Motor neuron (in vitro differentiated cells): ENCODE data around the gene HDLBP. TPM values are rescaled to one million over a fixed set of nuclear protein-coding genes. Genes with fewer than 3 reads are reported as not detected.

ENCODE experiments used
- ATAC-seq, 8 experiments: fragments of 200-7000 bp; cut with Tn5 transposase; replicated peaks in 6 of 8; 2 replicates each; pipeline ENCODE4 v1.8.0; 2021; ENCODE audit warnings: mild to moderate bottlenecking in 8 of 8, moderate library complexity in 8 of 8
- H3K27ac ChIP-seq, 2 donors: fragments of 250-450 bp; sonication (Bioruptor Pico); 2 replicates each; pipeline ENCODE4 v1.9.0; 2021; ENCODE audit warnings: antibody characterized with exemption in 2 of 2, mild to moderate bottlenecking in 2 of 2, moderate library complexity in 1 of 2
- H3K4me1 ChIP-seq, 2 donors: fragments of 250-450 bp; sonication (Bioruptor Pico); replicated peaks in 1 of 2; 2 replicates each; pipeline ENCODE4 v1.6.1; 2021; ENCODE audit warnings: antibody characterized with exemption in 2 of 2, mild to moderate bottlenecking in 2 of 2, moderate library complexity in 1 of 2
- H3K4me3 ChIP-seq, 5 donors: fragments of 250-450 bp; sonication (Bioruptor Pico); 2 replicates each; pipeline ENCODE4 v1.9.0; 2021; ENCODE audit warnings: antibody characterized with exemption in 5 of 5, mild to moderate bottlenecking in 5 of 5, moderate library complexity in 4 of 5
- WGBS, 10 experiments: fragments of 450-650 bp; shearing (Covaris generic); methylation state at CpG; one replicate each; pipeline ENCODE4 v1.0.0; 2022; 5-methylcytosine and 5-hydroxymethylcytosine counted together
- in situ Hi-C, 9 experiments: fragments of 400-800 bp; cut with MboI; loops; one replicate each; pipeline ENCODE4 v1.15.0; 2021; ENCODE audit warnings: low sequenced_read_pairs in 9 of 9, low pct_unique_long_range_greater_than_20kb in 2 of 9; ENCODE audit not compliant: unreplicated experiment in 9 of 9
- total RNA-seq, 8 experiments: library from RNA; unstranded; fragments of 300-600 nt; gene quantifications; 2 replicates each; pipeline versions ENCODE4 v1.2.3 to v1.2.4, GENCODE V29; 2022

Gene HDLBP
- total RNA-seq, 8 experiments from 2014 or later, result 141 to 466 (median 303) TPM

DNA sequence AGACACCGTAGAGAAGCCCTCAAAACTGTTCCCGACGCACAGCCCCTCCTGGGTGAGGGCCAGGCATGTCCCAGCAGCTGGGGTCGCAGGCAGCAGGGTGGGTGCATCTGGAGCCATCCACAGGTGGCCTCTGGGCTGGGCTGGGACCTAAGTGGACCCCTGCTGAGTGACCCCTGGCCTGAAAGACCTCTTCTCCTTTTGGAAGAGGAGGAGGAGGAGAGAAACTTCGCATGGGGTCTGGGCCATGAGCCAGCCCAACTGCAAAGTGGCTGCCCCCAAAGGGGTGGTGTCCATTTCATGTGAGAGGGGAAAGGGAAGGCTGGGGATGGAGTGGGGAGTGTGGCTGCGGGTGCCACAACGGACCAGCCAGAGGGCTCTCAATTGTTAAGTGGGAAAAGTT lies 101.9 kb downstream of the HDLBP start:
- Histone ChIP-seq H3K4me3 (no peak overlapping the region), H3K27ac (no peak overlapping the region), H3K4me1 (peaks cover 0 to 8% of the 10 kb centered on the region in 2 donors)
- in situ Hi-C loops, result loop anchor here in 1 of 9 experiments (25.0 kb wide), 1 partner anchor 351 kb away; the partner anchor contains the start of gene AGXT
- no peak for ATAC-seq
- WGBS, 10 experiments, result 44 to 81% (median 69%) methylated on average over 2 to 3 of the region's 7 CpGs; no CpG with 5 or more reads in 7 of the 10 experiments

DNA sequence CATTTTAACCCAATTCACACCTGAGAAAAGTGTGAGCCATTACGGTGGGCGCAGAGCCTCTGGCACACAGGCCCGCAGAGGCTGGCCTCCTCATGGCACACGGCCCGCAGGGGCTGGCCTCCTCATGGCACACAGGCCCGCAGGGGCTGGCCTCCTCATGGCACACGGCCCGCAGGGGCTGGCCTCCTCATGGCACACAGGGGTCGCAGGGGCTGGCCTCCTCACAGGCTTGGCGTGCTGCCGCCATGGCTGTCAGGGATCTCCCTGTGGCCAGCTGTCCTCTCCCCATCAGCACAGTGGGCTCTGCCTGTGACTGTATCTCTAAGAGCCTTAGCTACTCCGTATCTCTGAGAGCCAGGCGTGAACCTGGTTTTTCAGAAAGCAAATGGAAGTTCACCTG lies 102.4 kb downstream of the HDLBP start:
- ATAC-seq, result no peak
- Histone ChIP-seq H3K4me1 (peaks cover 0 to 8% of the 10 kb centered on the region in 2 donors), H3K27ac (no peak overlapping the region), H3K4me3 (no peak overlapping the region)
- WGBS, 10 experiments, result 20 to 73% (median 27%) methylated on average over 1 to 3 of the region's 13 CpGs; no CpG with 5 or more reads in 7 of the 10 experiments
- in situ Hi-C loops, result loop anchor here in 1 of 9 experiments (25.0 kb wide), 1 partner anchor 351 kb away; the partner anchor contains the start of gene AGXT

DNA sequence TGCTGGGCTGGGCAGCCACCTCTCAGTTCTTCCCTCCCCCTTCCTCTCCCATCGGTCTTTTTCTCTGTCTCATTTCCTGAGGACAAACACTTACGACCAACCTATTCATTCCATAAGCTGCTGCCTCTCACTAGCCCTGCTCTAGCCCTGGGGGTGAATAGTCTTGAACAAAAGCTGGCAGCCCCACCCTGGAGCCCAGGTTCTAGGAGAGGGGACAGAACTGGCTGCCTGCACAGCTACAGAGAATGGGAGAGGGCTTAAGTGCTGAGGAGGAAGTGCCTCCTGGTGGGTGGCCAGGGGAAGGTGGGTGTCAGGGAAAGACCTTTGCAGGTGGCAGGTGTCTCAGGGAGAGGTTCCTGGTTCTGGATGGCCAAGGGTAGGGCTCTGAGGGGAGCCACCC lies 104.2 kb downstream of the HDLBP start:
- in situ Hi-C loops, result loop anchor here in 1 of 9 experiments (25.0 kb wide), 1 partner anchor 349 kb away; the partner anchor contains the start of gene AGXT
- WGBS, 10 experiments, result 0 to 67% (median 30%) methylated on average over 1 to 2 of the region's 2 CpGs; no CpG with 5 or more reads in 6 of the 10 experiments
- ATAC-seq, result peak in 5 of 8 experiments; percentile 22 to 72 (median 34)

DNA sequence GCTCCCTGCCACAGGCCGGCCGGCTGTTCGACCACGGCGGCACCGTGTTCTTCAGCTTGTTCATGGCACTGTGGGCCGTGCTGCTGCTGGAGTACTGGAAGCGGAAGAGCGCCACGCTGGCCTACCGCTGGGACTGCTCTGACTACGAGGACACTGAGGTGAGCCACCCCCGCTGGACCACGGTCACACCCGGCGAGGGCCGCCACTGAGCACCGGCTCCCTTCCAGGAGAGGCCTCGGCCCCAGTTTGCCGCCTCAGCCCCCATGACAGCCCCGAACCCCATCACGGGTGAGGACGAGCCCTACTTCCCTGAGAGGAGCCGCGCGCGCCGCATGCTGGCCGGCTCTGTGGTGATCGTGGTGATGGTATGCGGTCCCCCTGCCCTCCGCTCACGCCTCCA lies 106.2 kb downstream of the HDLBP start:
- in situ Hi-C loops, result loop anchor here in 1 of 9 experiments (25.0 kb wide), 1 partner anchor 347 kb away; the partner anchor contains the start of gene AGXT
- Histone ChIP-seq H3K4me3 (no peak overlapping the region), H3K4me1 (peaks cover 0 to 5% of the 10 kb centered on the region in 2 donors), H3K27ac (no peak overlapping the region)
- no peak for ATAC-seq
- WGBS, 10 experiments, result no CpG with 5 or more reads among the region's 33 CpGs

More for the DNA sequence above, 104.2 kb downstream of the HDLBP start:
- no peak overlapping the region for H3K27ac ChIP-seq
- no peak overlapping the region for H3K4me3 ChIP-seq
- H3K4me1 ChIP-seq, result peaks cover 0 to 5% of the 10 kb centered on the region in 2 donors

DNA sequence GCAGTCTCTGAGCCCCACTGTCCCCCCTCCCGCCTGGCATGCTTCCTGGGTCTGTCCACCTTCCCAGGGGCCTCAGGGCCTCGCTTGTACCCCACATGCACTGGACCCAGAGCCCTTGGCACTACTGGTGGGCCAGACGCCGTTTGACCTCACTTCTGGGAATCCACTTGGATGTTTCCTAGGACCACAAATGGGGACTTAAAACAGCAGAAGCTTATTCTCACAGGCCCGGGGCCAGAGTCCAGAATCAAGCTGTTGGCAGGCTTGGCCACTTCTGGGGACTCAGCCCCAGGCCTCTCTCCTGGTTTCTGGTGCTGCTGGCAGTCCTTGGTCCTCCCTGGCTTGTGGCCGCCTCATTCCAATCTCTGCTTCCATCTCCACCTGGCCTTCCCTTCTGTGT lies 107.4 kb downstream of the HDLBP start:
- in situ Hi-C loops, result loop anchor here in 1 of 9 experiments (25.0 kb wide), 1 partner anchor 346 kb away; the partner anchor contains the start of gene AGXT
- H3K4me1 ChIP-seq, result peaks cover 0 to 5% of the 10 kb centered on the region in 2 donors

DNA sequence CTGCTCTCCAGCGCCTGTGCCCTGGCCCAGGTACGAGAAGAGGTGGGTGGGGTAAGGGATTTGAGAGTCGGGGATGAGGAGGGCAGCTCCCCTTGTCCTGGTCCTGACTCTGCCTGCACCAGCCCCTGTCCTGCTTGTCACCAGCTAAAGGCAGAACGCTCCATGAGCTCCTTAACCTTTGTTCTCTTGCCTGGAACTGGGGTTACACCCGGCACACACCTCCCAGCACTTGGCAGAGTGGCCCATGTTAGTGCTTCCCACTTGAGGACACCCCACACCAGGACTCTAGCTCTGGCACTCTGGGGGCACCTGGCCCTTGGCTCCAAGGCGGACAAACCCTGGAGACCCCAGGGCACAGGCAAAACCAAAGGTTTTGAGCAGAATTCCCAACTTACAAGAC lies 107.8 kb downstream of the HDLBP start:
- H3K27ac ChIP-seq, result no peak overlapping the region
- ATAC-seq, result no peak
- peaks cover 0 to 5% of the 10 kb centered on the region in 2 donors for H3K4me1 ChIP-seq
- 30 to 82% (median 80%) methylated on average over 2 to 3 of the region's 6 CpGs; no CpG with 5 or more reads in 7 of the 10 experiments for WGBS, 10 experiments
- H3K4me3 ChIP-seq, result no peak overlapping the region
- in situ Hi-C loops, result loop anchor here in 1 of 9 experiments (25.0 kb wide), 1 partner anchor 345 kb away; the partner anchor contains the start of gene AGXT

More for the DNA sequence above, 107.4 kb downstream of the HDLBP start:
- no peak overlapping the region for H3K27ac ChIP-seq
- no peak for ATAC-seq
- H3K4me3 ChIP-seq, result no peak overlapping the region
- 0 to 75% (median 45%) methylated on average over 1 to 4 of the region's 6 CpGs; no CpG with 5 or more reads in 5 of the 10 experiments for WGBS, 10 experiments

DNA sequence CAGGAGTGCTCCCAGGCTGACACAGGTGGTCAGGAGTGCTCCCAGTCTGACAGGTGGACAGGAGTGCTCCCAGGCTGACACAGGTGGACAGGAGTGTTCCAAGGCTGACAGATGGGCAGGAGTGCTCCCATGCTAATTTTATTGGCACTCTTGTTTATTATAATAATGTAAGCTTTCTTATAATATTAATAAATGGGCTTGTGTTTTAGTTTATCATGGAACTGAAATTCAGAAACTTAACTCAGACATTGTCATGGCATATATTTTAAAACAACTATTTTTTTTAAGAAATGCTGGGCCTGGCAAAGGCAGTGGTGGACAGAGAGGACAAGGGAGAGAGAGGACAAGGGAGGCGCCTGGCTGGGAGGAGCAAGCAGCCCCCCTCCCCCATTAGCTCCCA lies 108.3 kb downstream of the HDLBP start:
- Histone ChIP-seq H3K4me1 (peaks cover 0 to 5% of the 10 kb centered on the region in 2 donors), H3K4me3 (no peak overlapping the region), H3K27ac (no peak overlapping the region)
- in situ Hi-C loops, result loop anchor here in 1 of 9 experiments (25.0 kb wide), 1 partner anchor 345 kb away; the partner anchor contains the start of gene AGXT
- 40% methylated on average over 1 of the region's 1 CpG; no CpG with 5 or more reads in 9 of the 10 experiments for WGBS, 10 experiments
- ATAC-seq, result no peak

DNA sequence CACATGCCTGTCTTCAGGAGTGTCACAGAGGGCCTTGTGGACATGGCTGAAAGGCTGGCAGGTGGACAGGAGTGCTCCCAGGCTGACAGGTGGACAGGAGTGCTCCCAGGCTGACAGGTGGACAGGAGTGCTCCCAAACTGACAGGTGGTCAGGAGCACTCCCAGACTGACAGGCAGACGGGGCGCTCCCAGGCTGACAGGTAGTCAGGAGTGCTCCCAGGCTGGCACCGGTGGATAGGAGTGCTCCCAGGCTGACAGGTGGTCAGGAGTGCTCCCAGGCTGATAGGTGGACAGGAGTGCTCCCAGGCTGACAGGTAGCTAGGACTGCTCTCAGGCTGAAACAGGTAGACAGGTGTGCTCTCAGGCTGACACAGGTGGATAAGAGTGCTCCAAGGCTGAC lies 110.4 kb downstream of the HDLBP start:
- H3K27ac ChIP-seq, result no peak overlapping the region
- H3K4me1 ChIP-seq, result no peaks in the 10 kb centered on the region
- no peak for ATAC-seq
- H3K4me3 ChIP-seq, result no peak overlapping the region
- in situ Hi-C loops, result loop anchor here in 1 of 9 experiments (25.0 kb wide), 1 partner anchor 343 kb away; the partner anchor contains the start of gene AGXT
- 80 to 100% methylated on average over 1 to 2 of the region's 3 CpGs; no CpG with 5 or more reads in 8 of the 10 experiments for WGBS, 10 experiments

DNA sequence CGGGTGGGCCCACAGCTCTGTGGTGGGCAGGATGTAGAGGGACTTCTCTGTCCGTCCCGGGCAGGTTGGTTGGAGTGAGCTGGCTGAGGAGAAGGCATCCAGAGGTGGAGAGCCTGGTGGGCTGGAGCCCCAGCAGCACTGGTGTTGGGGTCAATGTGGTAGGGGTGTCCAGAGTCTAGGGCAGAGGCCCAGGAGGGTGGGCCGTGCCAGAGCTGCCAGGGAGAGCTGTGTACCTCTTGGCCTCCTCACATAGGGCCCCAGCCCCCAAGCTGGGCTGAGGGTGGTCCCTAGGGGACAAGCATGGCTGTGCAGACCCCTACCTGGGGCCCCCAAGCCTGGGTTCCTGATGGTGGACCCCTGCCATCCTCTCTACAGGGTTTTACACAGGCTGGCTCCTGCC lies 111.0 kb downstream of the HDLBP start:
- no peak overlapping the region for H3K27ac ChIP-seq
- H3K4me3 ChIP-seq, result no peak overlapping the region
- H3K4me1 ChIP-seq, result no peaks in the 10 kb centered on the region
- WGBS, 10 experiments, result 100% methylated on average over 1 of the region's 4 CpGs; no CpG with 5 or more reads in 9 of the 10 experiments
- in situ Hi-C loops, result loop anchor here in 1 of 9 experiments (25.0 kb wide), 1 partner anchor 342 kb away; the partner anchor contains the start of gene AGXT
- ATAC-seq, result peak in 1 of 8 experiments; percentile 24

DNA sequence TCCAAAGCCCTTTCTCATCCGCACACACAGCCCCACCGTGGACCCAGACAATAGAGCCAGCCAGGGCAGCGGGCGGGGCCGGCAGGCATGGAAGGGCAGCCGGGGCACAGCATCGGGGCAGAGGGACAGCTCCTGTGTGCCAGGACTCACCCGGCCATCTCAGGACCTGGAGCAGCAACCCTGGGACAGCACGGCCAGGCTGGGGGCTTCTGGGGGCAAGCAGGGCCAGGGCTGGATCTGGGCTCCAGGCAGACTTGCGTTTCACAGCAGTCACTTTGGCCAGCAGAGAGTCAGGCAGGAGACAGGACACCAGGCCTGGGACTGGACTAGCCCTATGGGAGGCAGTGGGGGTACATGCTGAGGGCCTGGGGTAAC lies 111.5 kb downstream of the HDLBP start:
- WGBS, 10 experiments, result 47 to 82% methylated on average over 3 to 5 of the region's 10 CpGs; no CpG with 5 or more reads in 8 of the 10 experiments
- Histone ChIP-seq H3K4me3 (no peak overlapping the region), H3K4me1 (no peaks in the 10 kb centered on the region), H3K27ac (no peak overlapping the region)
- in situ Hi-C loops, result loop anchor here in 1 of 9 experiments (25.0 kb wide), 1 partner anchor 342 kb away; the partner anchor contains the start of gene AGXT
- no peak for ATAC-seq

DNA sequence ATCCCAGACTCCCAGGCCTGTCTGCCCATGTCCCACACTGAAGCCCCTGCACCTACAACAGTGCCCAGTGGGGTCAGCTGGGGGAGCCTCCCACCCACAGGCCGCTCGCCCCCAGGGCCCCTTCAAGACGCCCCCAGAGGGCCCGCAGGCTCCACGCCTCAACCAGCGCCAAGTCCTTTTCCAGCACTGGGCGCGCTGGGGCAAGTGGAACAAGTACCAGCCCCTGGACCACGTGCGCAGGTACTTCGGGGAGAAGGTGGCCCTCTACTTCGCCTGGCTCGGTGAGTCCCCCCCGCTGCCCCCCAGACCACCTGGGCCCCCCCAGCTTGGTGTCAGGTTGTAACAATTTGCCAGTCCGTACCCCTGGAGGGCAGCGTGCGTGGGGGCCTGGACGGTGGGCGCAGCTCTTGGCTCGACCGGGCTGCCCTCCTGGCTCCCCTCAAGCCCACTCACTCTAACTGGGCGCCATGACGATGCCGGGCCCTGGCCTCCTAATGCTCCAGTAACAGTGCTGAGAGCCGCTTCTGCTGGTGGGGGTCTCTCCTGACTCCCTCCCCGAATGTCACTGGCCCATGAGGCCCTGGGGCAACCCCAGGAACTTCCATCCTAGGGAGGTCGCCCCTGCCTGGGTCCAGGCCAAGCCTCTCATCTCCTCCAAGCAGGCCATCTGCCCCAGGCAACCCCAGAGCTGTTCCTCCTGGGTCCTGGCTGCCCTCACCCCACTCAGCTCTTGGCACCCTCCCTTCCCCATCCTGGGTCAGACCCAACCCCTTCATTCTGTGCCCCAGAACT lies 112.1 kb downstream of the HDLBP start:
- no peak for ATAC-seq
- H3K4me1 ChIP-seq, result no peaks in the 10 kb centered on the region
- WGBS, 10 experiments, result 83 to 90% (median 83%) methylated on average over 1 to 6 of the region's 27 CpGs; no CpG with 5 or more reads in 7 of the 10 experiments
- H3K27ac ChIP-seq, result no peak overlapping the region
- in situ Hi-C loops, result loop anchor here in 1 of 9 experiments (25.0 kb wide), 1 partner anchor 341 kb away; the partner anchor contains the start of gene AGXT
- H3K4me3 ChIP-seq, result no peak overlapping the region

DNA sequence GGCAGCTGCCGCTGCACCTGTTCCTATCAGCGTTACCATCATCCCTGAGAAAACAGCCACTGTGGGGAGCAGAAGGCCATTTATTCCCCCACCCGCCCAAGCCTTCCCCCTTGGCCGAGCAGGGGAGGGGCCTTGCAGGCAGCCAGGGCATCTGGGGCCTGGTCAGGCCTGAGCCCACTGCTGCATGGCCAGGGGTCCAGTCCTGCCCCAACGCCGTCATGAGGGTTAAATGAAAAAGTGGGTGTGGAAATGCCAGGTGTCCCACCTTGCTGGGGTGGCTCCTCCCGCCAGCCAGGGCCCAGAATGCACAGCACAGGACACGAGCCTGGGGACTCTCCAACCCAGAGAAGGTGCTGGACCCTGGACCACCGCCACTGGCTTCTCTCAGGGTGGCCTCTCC lies 112.8 kb downstream of the HDLBP start:
- no peaks in the 10 kb centered on the region for H3K4me1 ChIP-seq
- H3K27ac ChIP-seq, result no peak overlapping the region
- no peak overlapping the region for H3K4me3 ChIP-seq
- in situ Hi-C loops, result loop anchor here in 1 of 9 experiments (25.0 kb wide), 1 partner anchor 340 kb away; the partner anchor contains the start of gene AGXT
- ATAC-seq, result no peak
- 60 to 85% methylated on average over 1 to 5 of the region's 9 CpGs; no CpG with 5 or more reads in 8 of the 10 experiments for WGBS, 10 experiments

DNA sequence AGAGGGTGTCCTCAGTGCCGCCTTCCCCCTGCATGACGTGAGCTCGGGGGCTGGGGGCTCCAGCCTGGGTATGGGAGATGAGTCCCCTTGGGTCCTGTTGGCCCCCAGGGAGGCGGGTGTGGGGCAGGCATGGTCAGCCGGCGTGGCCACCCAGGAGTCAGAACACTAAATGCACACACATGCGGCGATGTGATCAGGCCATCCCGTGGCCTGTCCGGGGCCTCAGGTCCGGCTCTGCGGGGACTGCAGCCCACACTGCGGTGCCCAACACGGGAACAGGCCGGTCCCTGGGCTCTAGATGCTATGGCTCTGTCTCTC lies 113.2 kb downstream of the HDLBP start:
- Histone ChIP-seq H3K4me3 (no peak overlapping the region), H3K4me1 (no peaks in the 10 kb centered on the region), H3K27ac (no peak overlapping the region)
- WGBS, 10 experiments, result 70 to 100% (median 73%) methylated on average over 1 to 3 of the region's 15 CpGs; no CpG with 5 or more reads in 7 of the 10 experiments
- no peak for ATAC-seq
- in situ Hi-C loops, result loop anchor here in 1 of 9 experiments (25.0 kb wide), 1 partner anchor 340 kb away; the partner anchor contains the start of gene AGXT
